HepG2 (cell line): ENCODE results near the gene CPNE1. TPM values are rescaled to one million over a fixed set of nuclear protein-coding genes. Genes with fewer than 3 reads are reported as not detected.

Source experiments
- AGO2 ChIP-seq: fragments of 200-400 bp; formaldehyde crosslinking; optimal IDR thresholded peaks from 2 replicates; pipeline ENCODE3; 2017; ENCODE audit warnings: mild to moderate bottlenecking, low read depth, low read length, moderate library complexity
- BHLHE40 ChIP-seq: IDR thresholded peaks from 2 replicates; pipeline ENCODE4 v1.6.1; 2011; ENCODE audit warnings: low read length, improper control_type of control experiment
- DZIP1 ChIP-seq: sonication (generic); formaldehyde crosslinking; IDR thresholded peaks from 2 replicates; pipeline ENCODE4 v1.5.0; 2020; ENCODE audit warnings: mild to moderate bottlenecking, missing genetic modification reagents
- FLYWCH1 ChIP-seq: sonication (generic); formaldehyde crosslinking; IDR thresholded peaks from 2 replicates; pipeline ENCODE4 v1.8.1; 2023; ENCODE audit warnings: mild to moderate bottlenecking, missing genetic modification reagents
- KDM1A ChIP-seq: IDR thresholded peaks from 2 replicates; pipeline ENCODE4 v1.6.1; 2016; ENCODE audit warnings: missing compliant biosample characterization
- MTA1 ChIP-seq: sonication (generic); formaldehyde crosslinking; IDR thresholded peaks from 2 replicates; pipeline ENCODE4 v1.4.0; 2020; ENCODE audit warnings: missing genetic modification reagents, mild to moderate bottlenecking, borderline replicate concordance
- NRL ChIP-seq: sonication (generic); formaldehyde crosslinking; IDR thresholded peaks from 2 replicates; pipeline ENCODE4 v1.5.0; 2020; ENCODE audit warnings: missing genetic modification reagents, mild to moderate bottlenecking, moderate library complexity, borderline replicate concordance
- PAF1 ChIP-seq: IDR thresholded peaks from 2 replicates; pipeline ENCODE4 v1.6.1; 2016; ENCODE audit warnings: missing genetic modification reagents, missing compliant biosample characterization
- POLR2A ChIP-seq, 2 experiments: IDR thresholded peaks; 2 replicates each; pipeline ENCODE4 v1.6.1; 2011; ENCODE audit warnings: low read depth in 2 of 2, low read length in 2 of 2, mild to moderate bottlenecking in 1 of 2, moderate library complexity in 1 of 2; ENCODE audit not compliant: insufficient read depth in 1 of 2
- POLR2AphosphoS5 ChIP-seq: IDR thresholded peaks from 2 replicates; pipeline ENCODE4 v1.6.1; 2012; ENCODE audit warnings: low read depth, low read length
- POLR2G ChIP-seq: fragments of 200-400 bp; formaldehyde crosslinking; IDR thresholded peaks from 2 replicates; pipeline ENCODE4 v1.6.1; 2018; ENCODE audit warnings: mild to moderate bottlenecking, low read depth, low read length, moderate library complexity
- PRDM4 ChIP-seq: sonication (generic); formaldehyde crosslinking; IDR thresholded peaks from 2 replicates; pipeline ENCODE4 v1.9.0; 2021; ENCODE audit warnings: missing genetic modification reagents, borderline replicate concordance
- SPEN ChIP-seq: sonication (generic); formaldehyde crosslinking; IDR thresholded peaks from 2 replicates; pipeline ENCODE4 v1.5.1; 2020; ENCODE audit warnings: low read depth, mild to moderate bottlenecking, missing genetic modification reagents
- TFDP1 ChIP-seq: IDR thresholded peaks from 2 replicates; pipeline ENCODE4 v1.6.1; 2016; ENCODE audit warnings: missing compliant biosample characterization, missing genetic modification reagents, borderline replicate concordance
- THAP7 ChIP-seq: sonication (generic); formaldehyde crosslinking; IDR thresholded peaks from 2 replicates; pipeline ENCODE4 v1.8.1; 2023; ENCODE audit warnings: mild to moderate bottlenecking, missing genetic modification reagents
- ZBTB20 ChIP-seq: sonication (generic); formaldehyde crosslinking; IDR thresholded peaks from 2 replicates; pipeline ENCODE4 v1.8.1; 2023; ENCODE audit warnings: missing genetic modification reagents, low read depth, mild to moderate bottlenecking, borderline replicate concordance
- ZNF20 ChIP-seq: sonication (generic); formaldehyde crosslinking; IDR thresholded peaks from 2 replicates; pipeline ENCODE4 v1.4.0; 2020; ENCODE audit warnings: mild to moderate bottlenecking, moderate library complexity, missing genetic modification reagents
- ZNF367 ChIP-seq: sonication (generic); formaldehyde crosslinking; IDR thresholded peaks from 2 replicates; pipeline ENCODE4 v1.4.0; 2020; ENCODE audit warnings: missing genetic modification reagents, borderline replicate concordance
- ZNF441 ChIP-seq: sonication (generic); formaldehyde crosslinking; IDR thresholded peaks from 2 replicates; pipeline ENCODE4 v1.7.0; 2021; ENCODE audit warnings: missing genetic modification reagents, borderline replicate concordance
- ZNF784 ChIP-seq: sonication (generic); formaldehyde crosslinking; IDR thresholded peaks from 2 replicates; pipeline ENCODE4 v1.5.1; 2020; ENCODE audit warnings: missing genetic modification reagents, mild to moderate bottlenecking, borderline replicate concordance
- polyA plus RNA-seq, 8 experiments: library from polyadenylated mRNA; depleted of rRNA in 3 of 8; stranded (reverse) in 7 of 8; unstranded in 1 of 8; fragments of >200 nt; fragmentation: Illumina TruSeq in 4 of 8; extraction: Trizol in 4 of 8; gene quantifications; 2 replicates each; pipeline versions ENCODE4 v1.2.1 to v1.2.3, GENCODE V29; 2011 to 2016; ENCODE audit warnings: low read depth in 4 of 8, missing spikeins in 1 of 8, mixed read lengths in 1 of 8; ENCODE audit not compliant: insufficient read depth in 1 of 8
- total RNA-seq, 5 experiments: library from RNA; depleted of rRNA; stranded (reverse); fragments of >200 nt; fragmentation: Illumina TruSeq; extraction: Trizol; gene quantifications; 2 replicates each; pipeline ENCODE4 v1.2.3, GENCODE V29; 2016; ENCODE audit warnings: low read depth in 1 of 5

Gene CPNE1
- total and polyA plus RNA-seq, 2 of the 13 experiments (the other 11 are each of a cell fraction or from before 2014, with no cell fraction given) = 408 to 431 TPM

GRCh38 chr20:35626386-35627001 lies 38.2 kb downstream of the CPNE1 start (continued):
- TF ChIP-seq BHLHE40 (no peak), AGO2 (peak; percentile 56), MTA1 (CRISPR knock-in tag) (no peak), SPEN (CRISPR knock-in tag) (peak; percentile 21; the same call in 1 of the 2 replicates), FLYWCH1 (no peak), DZIP1 (CRISPR knock-in tag) (no peak), ZNF367 (CRISPR knock-in tag) (no peak), ZNF441 (CRISPR knock-in tag) (no peak), POLR2AphosphoS5 (0 out of 2 replicates have a peak, but pooled peaks have one; percentile 8), POLR2A (IDR thresholded peaks at IDR 0.05; ENCODE audit: insufficient read depth in 1 of 2, low read depth in 2 of 2, low read length in 2 of 2) (0 out of 4 replicates have a peak, but pooled peaks of 1 of the 2 experiments have one; percentile 42), ZNF20 (CRISPR knock-in tag) (no peak), PAF1 (CRISPR knock-in tag) (0 out of 2 replicates have a peak, but pooled peaks have one; percentile 46), KDM1A (no peak), THAP7 (CRISPR knock-in tag) (no peak), ZBTB20 (CRISPR knock-in tag) (no peak), PRDM4 (CRISPR knock-in tag) (no peak), TFDP1 (CRISPR knock-in tag) (no peak), POLR2G (peak; percentile 18; the same call in 1 of the 2 replicates), ZNF784 (no peak), NRL (CRISPR knock-in tag) (peak; percentile 64; the same call in 1 of the 2 replicates)
